PC-3 (cell line): ENCODE data around the gene INHBE. TPM values are rescaled to one million over a fixed set of nuclear protein-coding genes. Genes with fewer than 3 reads are reported as not detected.

ENCODE experiments used
- ATAC-seq: fragments of 200-7000 bp; cut with Tn5 transposase; 2 replicates; pipeline ENCODE4 v1.9.1; 2020; ENCODE audit warnings: mild to moderate bottlenecking, moderate library complexity
- BruUV-seq: library from RNA; stranded (reverse); fragments of 400-500 nt; replicated peaks from 2 replicates; lab custom pipeline; 2021; lab: Mats Ljungman, UMichigan
- CTCF ChIA-PET: fragments of 300-600 bp; sonication (Branson Sonifier 250); formaldehyde crosslinking; loops from one replicate; lab custom pipeline; 2022; ENCODE audit warnings: antibody characterized with exemption; lab: Charles Lee
- POLR2A ChIA-PET: fragments of 300-600 bp; sonication (Branson Sonifier 250); formaldehyde crosslinking; loops from one replicate; lab custom pipeline; 2022; ENCODE audit warnings: antibody characterized with exemption; ENCODE audit not compliant: unreplicated experiment; lab: Charles Lee
- DNase-seq: peaks from one replicate; pipeline ENCODE4 v3.0.0-alpha.2; 2015
- H2AFZ ChIP-seq: fragments of 300-600 bp; sonication (generic); 2 replicates; pipeline ENCODE4 v1.6.0; 2016; ENCODE audit warnings: antibody characterized with exemption, low read length
- H3F3A ChIP-seq: fragments of 300-600 bp; sonication (generic); one replicate; pipeline ENCODE4 v1.6.0; 2017; ENCODE audit warnings: antibody characterized with exemption, low read length, control low read depth, mild to moderate bottlenecking; ENCODE audit not compliant: unreplicated experiment
- H3K27ac ChIP-seq: fragments of 300-600 bp; sonication (generic); 2 replicates; pipeline ENCODE4 v1.5.1; 2016; ENCODE audit warnings: mild to moderate bottlenecking, low read length
- H3K27me3 ChIP-seq: fragments of 300-600 bp; sonication (generic); 2 replicates; pipeline ENCODE4 v1.6.1; 2016; ENCODE audit warnings: low read length, mixed read lengths
- H3K36me3 ChIP-seq: fragments of 300-600 bp; sonication (generic); 2 replicates; pipeline ENCODE4 v1.6.1; 2016; ENCODE audit warnings: low read depth, mixed run types, low read length, mixed read lengths
- H3K4me1 ChIP-seq: fragments of 300-600 bp; sonication (generic); 2 replicates; pipeline ENCODE4 v1.5.1; 2016; ENCODE audit warnings: low read length; ENCODE audit not compliant: insufficient read depth
- H3K4me2 ChIP-seq: fragments of 300-600 bp; sonication (generic); 2 replicates; pipeline ENCODE4 v1.6.0; 2016; ENCODE audit warnings: low read length
- H3K4me3 ChIP-seq: fragments of 300-600 bp; sonication (generic); 2 replicates; pipeline ENCODE4 v1.5.1; 2016; ENCODE audit warnings: mild to moderate bottlenecking, low read length, mixed read lengths
- H3K79me2 ChIP-seq: fragments of 300-600 bp; sonication (generic); 2 replicates; pipeline ENCODE4 v1.6.1; 2017; ENCODE audit warnings: low read length, mixed read lengths
- H3K9ac ChIP-seq: fragments of 300-600 bp; sonication (generic); 2 replicates; pipeline ENCODE4 v1.6.0; 2016; ENCODE audit warnings: mild to moderate bottlenecking, low read length
- H3K9me2 ChIP-seq: fragments of 300-600 bp; sonication (generic); replicated peaks from 2 replicates; pipeline ENCODE4 v1.6.1; 2016; ENCODE audit warnings: mixed run types, low read length, mixed read lengths
- H3K9me3 ChIP-seq: fragments of 300-600 bp; sonication (generic); 2 replicates; pipeline ENCODE4 v1.6.1; 2016; ENCODE audit warnings: low read length, mixed read lengths
- H4K20me1 ChIP-seq: fragments of 300-600 bp; sonication (generic); 2 replicates; pipeline ENCODE4 v1.6.1; 2016; ENCODE audit warnings: low read length, mixed read lengths
- EZH2 ChIP-seq: fragments of 300-600 bp; sonication (generic); IDR thresholded peaks from one replicate; pipeline ENCODE4 v1.6.1; 2017; ENCODE audit warnings: antibody characterized with exemption, mild to moderate bottlenecking, low read length; ENCODE audit not compliant: unreplicated experiment
- EZH2phosphoT487 ChIP-seq: fragments of 300-600 bp; sonication (generic); IDR thresholded peaks from 2 replicates; pipeline ENCODE4 v1.6.1; 2018; ENCODE audit warnings: mild to moderate bottlenecking, antibody characterized with exemption, low read length, borderline replicate concordance
- intact Hi-C: fragments of 100-400 bp; cut with micrococcal nuclease; formaldehyde crosslinking; loops from 2 replicates; pipeline ENCODE4 v1.9.0; 2023
- total RNA-seq: library from RNA; depleted of rRNA; stranded (reverse); fragments of >200 nt; gene quantifications from 2 replicates; pipeline ENCODE4 v1.2.3, GENCODE V29; 2014
- TF ChIP-seq, protein P1 (sequence below): fragments of 300-600 bp; sonication (generic); conservative IDR thresholded peaks from 2 replicates; pipeline ENCODE4 v1.5.1; 2017; ENCODE audit warnings: antibody characterized with exemption, low read depth, mild to moderate bottlenecking, low read length

Gene INHBE
- total RNA-seq, 1 experiment from 2014 or later, result not detected

DNA sequence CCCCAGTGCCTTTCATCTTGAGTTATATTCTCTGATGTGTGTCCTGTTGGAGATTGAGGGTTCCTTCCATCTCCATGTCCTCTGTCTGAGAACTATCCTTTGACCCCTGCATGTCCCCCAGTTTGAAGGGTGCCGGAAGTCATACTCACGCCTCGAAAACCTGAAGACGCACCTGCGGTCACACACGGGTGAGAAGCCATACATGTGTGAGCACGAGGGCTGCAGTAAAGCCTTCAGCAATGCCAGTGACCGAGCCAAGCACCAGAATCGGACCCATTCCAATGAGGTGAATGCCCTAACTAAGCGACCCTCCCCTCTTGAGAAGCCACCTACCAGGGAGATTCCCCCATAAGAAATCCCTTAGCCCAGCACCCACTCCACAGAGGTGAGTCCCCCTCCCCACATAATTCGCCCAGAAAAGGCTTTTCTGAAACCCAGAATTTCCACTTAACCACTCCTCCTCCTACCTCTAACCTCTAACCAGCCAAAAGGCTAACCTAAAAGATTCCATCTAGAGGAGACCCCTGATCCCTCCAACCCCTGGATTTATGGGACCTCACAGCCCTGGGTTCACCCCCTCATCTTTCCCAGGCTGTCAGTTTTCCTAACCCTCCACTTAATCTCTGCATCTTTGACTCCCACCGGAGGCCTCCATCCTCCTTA, 12.2 kb downstream of the INHBE start:
- Histone ChIP-seq H3K79me2 (no peaks in the 10 kb centered on the region), H3K4me2 (no peak overlapping the region), H4K20me1 (no peaks in the 10 kb centered on the region), H3K4me1 (no peaks in the 10 kb centered on the region), H3K36me3 (no peaks in the 10 kb centered on the region), H3K9me2 (no peaks in the 10 kb centered on the region), H3K9me3 (no peaks in the 10 kb centered on the region), H2AFZ (no peak overlapping the region), H3K4me3 (no peak overlapping the region), H3K27me3 (peaks cover 60% of the 10 kb centered on the region), H3F3A (no peaks in the 10 kb centered on the region), H3K27ac (no peak overlapping the region), H3K9ac (no peak overlapping the region)
- BruUV-seq, result no TSS peak
- no peak for DNase-seq
- intact Hi-C loops, result no loop called here
- ChIA-PET POLR2A (no interaction called here), CTCF (no interaction called here)
- ATAC-seq, result no peak
- TF ChIP-seq, protein P1, sequence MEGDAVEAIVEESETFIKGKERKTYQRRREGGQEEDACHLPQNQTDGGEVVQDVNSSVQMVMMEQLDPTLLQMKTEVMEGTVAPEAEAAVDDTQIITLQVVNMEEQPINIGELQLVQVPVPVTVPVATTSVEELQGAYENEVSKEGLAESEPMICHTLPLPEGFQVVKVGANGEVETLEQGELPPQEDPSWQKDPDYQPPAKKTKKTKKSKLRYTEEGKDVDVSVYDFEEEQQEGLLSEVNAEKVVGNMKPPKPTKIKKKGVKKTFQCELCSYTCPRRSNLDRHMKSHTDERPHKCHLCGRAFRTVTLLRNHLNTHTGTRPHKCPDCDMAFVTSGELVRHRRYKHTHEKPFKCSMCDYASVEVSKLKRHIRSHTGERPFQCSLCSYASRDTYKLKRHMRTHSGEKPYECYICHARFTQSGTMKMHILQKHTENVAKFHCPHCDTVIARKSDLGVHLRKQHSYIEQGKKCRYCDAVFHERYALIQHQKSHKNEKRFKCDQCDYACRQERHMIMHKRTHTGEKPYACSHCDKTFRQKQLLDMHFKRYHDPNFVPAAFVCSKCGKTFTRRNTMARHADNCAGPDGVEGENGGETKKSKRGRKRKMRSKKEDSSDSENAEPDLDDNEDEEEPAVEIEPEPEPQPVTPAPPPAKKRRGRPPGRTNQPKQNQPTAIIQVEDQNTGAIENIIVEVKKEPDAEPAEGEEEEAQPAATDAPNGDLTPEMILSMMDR, result no peak
- TF ChIP-seq EZH2, result no peak
- no peak for TF ChIP-seq EZH2phosphoT487

GRCh38 chr12:57467915-57468314, 12.8 kb downstream of the INHBE start:
- H3K4me1 ChIP-seq, result no peaks in the 10 kb centered on the region
- TF ChIP-seq EZH2phosphoT487 (no peak), EZH2 (no peak)
- TF ChIP-seq, protein P1, result no peak
- intact Hi-C loops, result no loop called here
- no peaks in the 10 kb centered on the region for H3K9me3 ChIP-seq
- H3K79me2 ChIP-seq, result no peaks in the 10 kb centered on the region
- H3K27ac ChIP-seq, result no peak overlapping the region
- H4K20me1 ChIP-seq, result no peaks in the 10 kb centered on the region
- no peak overlapping the region for H2AFZ ChIP-seq
- peaks cover 66% of the 10 kb centered on the region for H3K27me3 ChIP-seq
- H3K4me2 ChIP-seq, result no peak overlapping the region
- no peaks in the 10 kb centered on the region for H3K36me3 ChIP-seq
- H3F3A ChIP-seq, result no peaks in the 10 kb centered on the region
- no peaks in the 10 kb centered on the region for H3K9me2 ChIP-seq
- ATAC-seq, result no peak
- POLR2A ChIA-PET, result no interaction called here
- H3K4me3 ChIP-seq, result no peak overlapping the region
- CTCF ChIA-PET, result no interaction called here
- H3K9ac ChIP-seq, result no peak overlapping the region
- no TSS peak for BruUV-seq
- DNase-seq, result no peak
